ENCODE data around the gene SUPT6H. TPM values are rescaled to one million over a fixed set of nuclear protein-coding genes. Genes with fewer than 3 reads are reported as not detected.

SUPT6H gene
- total RNA-seq, 2 donors from 2014 or later: 26.5 to 37.2 TPM

DNA sequence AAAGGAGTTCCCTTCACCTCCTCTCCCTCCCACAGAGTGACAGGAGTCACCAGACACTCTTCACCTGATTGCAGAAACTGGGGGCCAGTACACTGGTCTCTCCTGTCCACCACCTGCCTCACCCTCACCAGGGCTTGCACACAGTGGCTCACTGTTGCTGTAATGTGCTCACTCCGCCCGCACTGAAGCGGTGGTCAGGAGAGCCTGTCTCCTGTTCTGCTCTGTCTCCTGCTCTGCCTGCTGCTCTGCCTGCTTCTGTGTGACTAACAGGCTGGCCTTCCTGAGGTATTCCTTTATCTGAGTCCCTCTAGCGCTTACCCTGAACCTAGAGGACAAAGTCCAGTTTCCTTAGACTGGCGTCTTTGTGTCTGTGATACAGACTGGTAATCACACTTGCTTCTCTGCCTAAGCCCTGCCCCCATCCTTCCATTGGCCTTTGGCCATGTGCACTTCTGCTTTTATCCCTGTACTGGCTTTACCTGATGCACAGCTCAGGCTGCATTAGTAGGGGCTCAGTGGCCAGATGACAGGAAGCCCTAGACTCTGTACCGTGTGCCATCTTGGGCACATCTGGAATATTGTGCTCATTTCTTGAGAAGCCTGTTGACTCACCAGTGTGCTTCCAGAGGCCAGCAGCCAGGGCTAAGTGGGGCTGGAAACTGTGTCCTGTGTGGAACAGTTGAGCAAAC lies 36.4 kb downstream of the SUPT6H start:
- DNase-seq (peak in 2 of 4 donors; percentile 21 to 36), ATAC-seq (peak; percentile 49)
- TF ChIP-seq, protein P1, sequence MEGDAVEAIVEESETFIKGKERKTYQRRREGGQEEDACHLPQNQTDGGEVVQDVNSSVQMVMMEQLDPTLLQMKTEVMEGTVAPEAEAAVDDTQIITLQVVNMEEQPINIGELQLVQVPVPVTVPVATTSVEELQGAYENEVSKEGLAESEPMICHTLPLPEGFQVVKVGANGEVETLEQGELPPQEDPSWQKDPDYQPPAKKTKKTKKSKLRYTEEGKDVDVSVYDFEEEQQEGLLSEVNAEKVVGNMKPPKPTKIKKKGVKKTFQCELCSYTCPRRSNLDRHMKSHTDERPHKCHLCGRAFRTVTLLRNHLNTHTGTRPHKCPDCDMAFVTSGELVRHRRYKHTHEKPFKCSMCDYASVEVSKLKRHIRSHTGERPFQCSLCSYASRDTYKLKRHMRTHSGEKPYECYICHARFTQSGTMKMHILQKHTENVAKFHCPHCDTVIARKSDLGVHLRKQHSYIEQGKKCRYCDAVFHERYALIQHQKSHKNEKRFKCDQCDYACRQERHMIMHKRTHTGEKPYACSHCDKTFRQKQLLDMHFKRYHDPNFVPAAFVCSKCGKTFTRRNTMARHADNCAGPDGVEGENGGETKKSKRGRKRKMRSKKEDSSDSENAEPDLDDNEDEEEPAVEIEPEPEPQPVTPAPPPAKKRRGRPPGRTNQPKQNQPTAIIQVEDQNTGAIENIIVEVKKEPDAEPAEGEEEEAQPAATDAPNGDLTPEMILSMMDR (IDR thresholded peaks at IDR 0.05): peak in 1 of 7 experiments; percentile 7
- peak in 1 of 3 donors; percentile 11 for TF ChIP-seq POLR2A (IDR thresholded peaks at IDR 0.05)
- H3K27ac ChIP-seq: peak overlapping the region in 1 of 4 donors; percentile 15
- WGBS, 2 donors: 49 to 69% methylated on average over 6 of the region's 6 CpGs
- H3K9me3 ChIP-seq: no peaks in the 10 kb centered on the region
- peaks cover 9% of the 10 kb centered on the region for H3K4me1 ChIP-seq
- intact Hi-C loops (cut with DNase I): no loop called here
- no peak overlapping the region for H3K4me3 ChIP-seq
- peaks cover 0 to 67% of the 10 kb centered on the region in 2 donors for H3K36me3 ChIP-seq (replicated peaks in 1 of 2; ENCODE audit: insufficient read depth in 1 of 2, low read depth in 2 of 2)
- H3K27me3 ChIP-seq: no peaks in the 10 kb centered on the region

DNA sequence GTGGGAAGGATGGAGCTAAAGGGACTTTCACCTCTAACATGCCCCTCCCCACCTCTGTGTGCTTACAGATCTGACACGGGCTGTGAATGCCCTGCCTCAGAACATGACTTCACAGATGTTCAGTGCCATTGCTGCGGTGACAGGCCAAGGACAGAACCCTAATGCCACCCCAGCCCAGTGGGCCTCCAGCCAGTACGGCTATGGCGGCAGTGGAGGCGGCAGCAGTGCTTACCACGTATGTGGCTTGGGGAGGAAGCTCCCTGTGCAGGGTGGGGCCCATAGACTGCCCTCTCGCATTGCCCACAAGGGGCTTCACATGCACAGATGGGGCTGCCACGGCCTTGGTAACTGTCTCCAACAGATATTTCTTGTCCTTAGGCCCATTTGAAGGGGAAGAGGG lies 38.3 kb downstream of the SUPT6H start:
- no peak overlapping the region for H3K4me3 ChIP-seq
- TF ChIP-seq, protein P1 (IDR thresholded peaks at IDR 0.05): no peak
- no peak for ATAC-seq
- DNase-seq: no peak
- no peaks in the 10 kb centered on the region for H3K27me3 ChIP-seq
- H3K27ac ChIP-seq: no peak overlapping the region
- WGBS, 2 donors: 81 to 84% methylated on average over 5 to 8 of the region's 8 CpGs
- intact Hi-C loops (cut with DNase I): no loop called here
- H3K36me3 ChIP-seq (replicated peaks in 1 of 2; ENCODE audit: insufficient read depth in 1 of 2, low read depth in 2 of 2): peaks cover 0 to 61% of the 10 kb centered on the region in 2 donors
- H3K4me1 ChIP-seq: peaks cover 9% of the 10 kb centered on the region
- H3K9me3 ChIP-seq: no peaks in the 10 kb centered on the region

DNA sequence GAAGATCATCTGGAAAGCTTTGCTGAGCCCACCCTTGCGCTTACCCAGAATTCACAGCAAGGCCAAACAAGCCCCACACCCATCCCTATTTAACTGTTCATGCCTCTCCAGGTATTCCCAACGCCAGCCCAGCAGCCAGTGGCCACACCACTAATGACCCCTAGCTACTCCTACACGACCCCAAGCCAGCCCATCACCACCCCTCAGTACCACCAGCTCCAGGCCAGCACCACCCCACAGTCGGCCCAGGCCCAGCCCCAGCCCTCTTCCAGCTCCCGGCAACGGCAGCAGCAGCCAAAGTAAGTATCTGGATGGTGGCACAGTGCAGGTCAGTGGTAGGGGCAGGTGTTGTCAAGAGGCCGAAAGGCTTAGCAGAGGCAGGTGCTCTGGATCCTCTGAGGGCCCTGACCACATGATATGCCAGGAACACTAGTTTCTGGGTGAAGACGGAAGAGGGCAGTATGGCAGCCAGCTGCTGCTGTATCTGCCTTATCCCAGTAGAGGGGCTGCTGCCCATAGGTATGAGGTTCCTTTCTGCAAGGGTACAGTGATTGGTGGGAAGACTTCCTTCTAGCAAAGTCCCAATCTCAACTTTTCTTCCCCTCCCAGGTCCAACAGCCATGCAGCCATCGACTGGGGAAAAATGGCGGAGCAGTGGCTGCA lies 39.0 kb downstream of the SUPT6H start:
- no peaks in the 10 kb centered on the region for H3K9me3 ChIP-seq
- no peak for ATAC-seq
- peaks cover 9% of the 10 kb centered on the region for H3K4me1 ChIP-seq
- DNase-seq: no peak
- no peak overlapping the region for H3K4me3 ChIP-seq
- TF ChIP-seq POLR2A (IDR thresholded peaks at IDR 0.05): no peak
- TF ChIP-seq, protein P1 (IDR thresholded peaks at IDR 0.05): no peak
- WGBS, 2 donors: 87 to 90% methylated on average over 9 to 10 of the region's 10 CpGs
- H3K36me3 ChIP-seq (replicated peaks in 1 of 2; ENCODE audit: insufficient read depth in 1 of 2, low read depth in 2 of 2): peaks cover 0 to 57% of the 10 kb centered on the region in 2 donors
- intact Hi-C loops (cut with DNase I): no loop called here
- no peak overlapping the region for H3K27ac ChIP-seq
- no peaks in the 10 kb centered on the region for H3K27me3 ChIP-seq

DNA sequence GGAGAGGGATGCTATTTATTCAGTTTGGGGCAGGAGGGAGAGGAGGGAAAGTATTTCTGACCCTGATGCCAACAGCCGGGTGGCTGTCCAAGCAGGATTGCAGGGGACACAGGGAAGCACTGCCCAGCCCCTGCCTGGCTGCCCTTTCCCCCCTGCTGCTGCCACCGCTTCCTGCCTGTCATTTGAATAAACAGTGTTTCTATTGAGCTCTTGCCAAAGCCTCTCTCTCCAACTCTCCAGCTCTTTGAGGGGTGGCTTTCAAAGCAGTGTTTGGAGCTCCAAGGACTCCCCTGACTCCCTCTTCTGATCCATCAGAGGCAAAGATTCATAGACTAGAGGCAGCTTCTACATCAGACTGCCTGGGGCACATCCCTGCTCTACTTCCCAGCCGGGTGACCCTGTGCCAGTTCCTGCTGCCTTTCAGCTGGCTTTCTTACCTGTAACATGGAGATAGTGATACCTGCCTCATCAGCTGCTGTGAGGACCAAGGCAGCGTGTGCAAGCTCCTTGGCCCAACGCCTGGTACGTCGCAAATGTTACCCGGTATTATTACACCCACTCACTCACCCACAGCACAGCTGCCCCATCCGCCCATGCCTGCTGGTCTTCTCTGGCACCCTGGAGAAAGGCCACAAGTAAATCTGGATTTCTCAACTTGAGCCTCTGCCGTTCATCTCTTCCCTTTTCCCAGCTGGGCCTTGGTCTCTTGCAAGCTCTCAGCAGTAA lies 40.2 kb downstream of the SUPT6H start:
- WGBS, 2 donors: 64 to 72% methylated on average over 8 to 9 of the region's 10 CpGs
- intact Hi-C loops (cut with DNase I): no loop called here

More for the DNA sequence above, 40.2 kb downstream of the SUPT6H start:
- Histone ChIP-seq H3K4me3 (no peak overlapping the region), H3K4me1 (peaks cover 9% of the 10 kb centered on the region), H3K27me3 (no peaks in the 10 kb centered on the region), H3K36me3 (replicated peaks in 1 of 2; ENCODE audit: insufficient read depth in 1 of 2, low read depth in 2 of 2) (peaks cover 0 to 53% of the 10 kb centered on the region in 2 donors), H3K9me3 (no peaks in the 10 kb centered on the region), H3K27ac (no peak overlapping the region)
- TF ChIP-seq, protein P1 (IDR thresholded peaks at IDR 0.05): no peak
- TF ChIP-seq POLR2A (IDR thresholded peaks at IDR 0.05): no peak
- ATAC-seq (no peak), DNase-seq (no peak)
